H1 (cell line): ENCODE measurements around the gene ZNF644. TPM values are rescaled to one million over a fixed set of nuclear protein-coding genes. Genes with fewer than 3 reads are reported as not detected.

Experiments used
- CBX5 ChIP-seq: fragments of 300-800, 300-1000 bp; sonication (generic); IDR thresholded peaks from 2 replicates; pipeline ENCODE4 v1.7.1; 2016; ENCODE audit warnings: antibody characterized with exemption, low read length, low read depth
- CBX8 ChIP-seq: fragments of 300-800, 300-1000 bp; sonication (generic); IDR thresholded peaks from 2 replicates; pipeline ENCODE4 v1.7.1; 2016; ENCODE audit warnings: low read depth, low read length, borderline replicate concordance
- CHD1 ChIP-seq: IDR thresholded peaks from 2 replicates; pipeline ENCODE4 v1.6.1; 2012; ENCODE audit warnings: low read depth, low read length, improper control_type of control experiment
- CHD2 ChIP-seq: IDR thresholded peaks from 2 replicates; pipeline ENCODE4 v1.6.1; 2012; ENCODE audit warnings: low read length, improper control_type of control experiment
- CREB1 ChIP-seq: IDR thresholded peaks from 2 replicates; pipeline ENCODE4 v1.6.1; 2012; ENCODE audit warnings: inconsistent platforms
- EGR1 ChIP-seq: IDR thresholded peaks from 2 replicates; pipeline ENCODE4 v1.6.1; 2011; ENCODE audit warnings: low read depth, low read length, borderline replicate concordance
- FOSL1 ChIP-seq: IDR thresholded peaks from 2 replicates; pipeline ENCODE4 v1.6.1; 2011; ENCODE audit warnings: mild to moderate bottlenecking, low read depth, low read length, moderate library complexity; ENCODE audit not compliant: insufficient read depth
- HDAC2 ChIP-seq, 2 experiments: fragments of 300-600 bp in 1 of 2; sonication (generic) in 1 of 2; IDR thresholded peaks; 2 replicates each; pipeline ENCODE4 v1.6.1; 2011 to 2012; ENCODE audit warnings: low read depth in 2 of 2, low read length in 2 of 2, mild to moderate bottlenecking in 2 of 2, moderate library complexity in 2 of 2, borderline replicate concordance in 1 of 2, inconsistent platforms in 1 of 2
- JUN ChIP-seq: IDR thresholded peaks from 2 replicates; pipeline ENCODE4 v1.6.1; 2011; ENCODE audit warnings: low read depth, mild to moderate bottlenecking, improper control_type of control experiment, low read length
- KDM5A ChIP-seq: fragments of 200-600 bp; IDR thresholded peaks from 2 replicates; pipeline ENCODE4 v1.7.1; 2012; ENCODE audit warnings: mild to moderate bottlenecking, low read length, inconsistent platforms, mixed read lengths
- POLR2A ChIP-seq, 2 experiments: IDR thresholded peaks; 1 replicate in 1 of 2; 2 replicates in 1 of 2; pipeline ENCODE4 v1.6.1; 2011; ENCODE audit warnings: low read depth in 2 of 2, low read length in 2 of 2, mild to moderate bottlenecking in 2 of 2; ENCODE audit errors: control extremely low read depth in 1 of 2
- POLR2AphosphoS5 ChIP-seq: IDR thresholded peaks from 2 replicates; pipeline ENCODE4 v1.6.1; 2011; ENCODE audit warnings: low read depth, low read length
- POU5F1 ChIP-seq: IDR thresholded peaks from 2 replicates; pipeline ENCODE4 v1.6.1; 2011; ENCODE audit warnings: low read depth, mild to moderate bottlenecking, low read length, moderate library complexity
- SIN3A ChIP-seq, 2 experiments: IDR thresholded peaks in 1 of 2; conservative IDR thresholded peaks in 1 of 2; 2 replicates each; pipeline ENCODE4 v1.6.1; 2011 to 2012; ENCODE audit warnings: low read length in 2 of 2, improper control_type of control experiment in 1 of 2, low read depth in 1 of 2, mild to moderate bottlenecking in 1 of 2
- SP1 ChIP-seq: IDR thresholded peaks from 2 replicates; pipeline ENCODE4 v1.6.1; 2011; ENCODE audit warnings: low read depth, low read length
- SP4 ChIP-seq: IDR thresholded peaks from 2 replicates; pipeline ENCODE4 v1.6.1; 2012; ENCODE audit warnings: low read length, inconsistent platforms
- SRF ChIP-seq: IDR thresholded peaks from 2 replicates; pipeline ENCODE4 v1.6.1; 2011; ENCODE audit warnings: mild to moderate bottlenecking, low read depth, low read length, moderate library complexity
- TBP ChIP-seq: IDR thresholded peaks from 2 replicates; pipeline ENCODE4 v1.6.1; 2011; ENCODE audit warnings: low read depth, low read length, improper control_type of control experiment
- TEAD4 ChIP-seq: IDR thresholded peaks from 2 replicates; pipeline ENCODE4 v1.6.1; 2012; ENCODE audit warnings: low read depth, low read length, inconsistent platforms, mixed read lengths
- YY1 ChIP-seq: IDR thresholded peaks from 2 replicates; pipeline ENCODE4 v1.6.1; 2011; ENCODE audit warnings: low read depth, mild to moderate bottlenecking, low read length
- polyA plus RNA-seq, 7 experiments: library from polyadenylated mRNA; depleted of rRNA in 3 of 7; stranded (reverse) in 5 of 7; unstranded in 2 of 7; fragments of >200 nt in 5 of 7; fragments of 200-250 nt in 2 of 7; gene quantifications; 1 replicate in 5 of 7; 2 replicates in 1 of 7; 4 replicates in 1 of 7; pipeline versions ENCODE4 v1.2.1 to v1.2.3, GENCODE V29; 2011 to 2013; ENCODE audit warnings: missing spikeins in 2 of 7, mixed read lengths in 2 of 7
- total RNA-seq: library from RNA; stranded (reverse); fragmentation: NEBNext Ultra II Directional; extraction: Animal tissue kit (Norgen Biotek cat#: 25700); gene quantifications from 2 replicates; pipeline ENCODE4 v1.2.1, GENCODE V29; 2021
- TF ChIP-seq, protein P1 (sequence below): IDR thresholded peaks from 2 replicates; pipeline ENCODE4 v1.6.1; 2012; ENCODE audit warnings: inconsistent platforms
- TF ChIP-seq, protein P2 (sequence below): IDR thresholded peaks from 2 replicates; pipeline ENCODE4 v1.6.1; 2012; ENCODE audit warnings: inconsistent platforms
- TF ChIP-seq, protein P3 (sequence below): IDR thresholded peaks from 2 replicates; pipeline ENCODE4 v1.6.1; 2012; ENCODE audit warnings: low read length, inconsistent platforms

Gene ZNF644
- total and polyA plus RNA-seq, 2 of the 8 experiments (the other 6 are each of a cell fraction or from before 2014, with no cell fraction given), result 14.5 to 93.5 TPM

DNA sequence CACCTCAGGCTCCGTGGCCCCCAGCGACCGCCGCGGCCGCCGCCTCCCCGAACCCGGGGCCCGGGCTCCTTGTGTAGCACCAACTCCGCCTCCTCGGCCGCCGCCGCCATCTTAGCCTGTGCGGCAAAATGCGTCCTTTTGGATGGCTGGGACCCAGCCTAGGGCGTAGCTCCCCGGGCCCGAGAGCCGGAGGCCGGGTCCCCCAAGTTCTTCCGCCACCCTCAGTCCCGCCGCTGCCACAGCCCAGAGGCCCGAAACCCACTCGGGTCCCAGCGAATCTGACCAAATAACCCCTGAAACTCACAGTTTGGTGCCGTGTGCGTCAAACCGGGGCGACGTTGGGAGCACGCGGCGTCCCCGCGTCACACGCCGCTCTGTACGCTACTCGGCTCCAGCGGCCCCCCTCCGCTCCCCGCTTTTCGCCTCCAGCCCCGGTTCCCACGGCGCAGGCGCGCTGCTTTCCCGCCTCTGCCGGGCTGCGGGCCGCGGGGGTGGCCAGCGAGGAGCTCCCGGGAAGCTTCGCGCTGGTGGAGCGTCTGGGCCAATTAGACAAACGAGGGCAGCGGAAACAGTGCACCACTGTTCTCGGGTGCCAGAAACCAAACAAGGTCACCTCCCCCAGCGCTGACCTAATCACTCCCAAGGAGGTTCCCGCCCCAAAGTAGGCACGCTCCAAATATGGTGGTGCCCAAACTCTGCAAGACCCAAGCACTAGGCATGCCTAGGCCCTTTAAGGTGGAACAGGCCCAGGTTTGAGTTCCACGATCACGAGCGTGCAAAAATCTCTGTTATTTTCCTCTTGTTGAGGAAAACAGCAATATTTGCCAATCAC, at the start of gene ZNF644 (continued):
- TF ChIP-seq FOSL1 (no peak), YY1 (peak; percentile 87), CBX8 (no peak), SP1 (no peak), TEAD4 (0 out of 2 replicates have a peak, but pooled peaks have one; percentile 31), SP4 (peak; percentile 79), CHD2 (no peak), JUN (no peak), SIN3A (conservative IDR thresholded peaks at IDR 0.05 in 1 of 2, IDR thresholded peaks at IDR 0.05 in 1 of 2; ENCODE audit: low read depth in 1 of 2, low read length in 2 of 2) (no peak), CBX5 (no peak), CREB1 (peak; percentile 96), POLR2AphosphoS5 (peak; percentile 97), SRF (peak; percentile 89), EGR1 (peak; percentile 37; the same call in 1 of the 2 replicates), TBP (peak; percentile 75), POLR2A (IDR thresholded peaks at IDR 0.05; ENCODE audit: control extremely low read depth in 1 of 2, low read depth in 2 of 2, low read length in 2 of 2) (peak; percentile 83 to 95), POU5F1 (no peak), CHD1 (no peak), HDAC2 (IDR thresholded peaks at IDR 0.05; ENCODE audit: borderline replicate concordance in 1 of 2, low read depth in 2 of 2, low read length in 2 of 2) (no peak; a peak in 1 of 4 replicates), KDM5A (no peak)
- TF ChIP-seq, protein P1, sequence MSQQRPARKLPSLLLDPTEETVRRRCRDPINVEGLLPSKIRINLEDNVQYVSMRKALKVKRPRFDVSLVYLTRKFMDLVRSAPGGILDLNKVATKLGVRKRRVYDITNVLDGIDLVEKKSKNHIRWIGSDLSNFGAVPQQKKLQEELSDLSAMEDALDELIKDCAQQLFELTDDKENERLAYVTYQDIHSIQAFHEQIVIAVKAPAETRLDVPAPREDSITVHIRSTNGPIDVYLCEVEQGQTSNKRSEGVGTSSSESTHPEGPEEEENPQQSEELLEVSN, result peak; percentile 98
- TF ChIP-seq, protein P2, sequence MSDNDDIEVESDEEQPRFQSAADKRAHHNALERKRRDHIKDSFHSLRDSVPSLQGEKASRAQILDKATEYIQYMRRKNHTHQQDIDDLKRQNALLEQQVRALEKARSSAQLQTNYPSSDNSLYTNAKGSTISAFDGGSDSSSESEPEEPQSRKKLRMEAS, result peak; percentile 95
- TF ChIP-seq, protein P3, sequence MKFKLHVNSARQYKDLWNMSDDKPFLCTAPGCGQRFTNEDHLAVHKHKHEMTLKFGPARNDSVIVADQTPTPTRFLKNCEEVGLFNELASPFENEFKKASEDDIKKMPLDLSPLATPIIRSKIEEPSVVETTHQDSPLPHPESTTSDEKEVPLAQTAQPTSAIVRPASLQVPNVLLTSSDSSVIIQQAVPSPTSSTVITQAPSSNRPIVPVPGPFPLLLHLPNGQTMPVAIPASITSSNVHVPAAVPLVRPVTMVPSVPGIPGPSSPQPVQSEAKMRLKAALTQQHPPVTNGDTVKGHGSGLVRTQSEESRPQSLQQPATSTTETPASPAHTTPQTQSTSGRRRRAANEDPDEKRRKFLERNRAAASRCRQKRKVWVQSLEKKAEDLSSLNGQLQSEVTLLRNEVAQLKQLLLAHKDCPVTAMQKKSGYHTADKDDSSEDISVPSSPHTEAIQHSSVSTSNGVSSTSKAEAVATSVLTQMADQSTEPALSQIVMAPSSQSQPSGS, result peak; percentile 92
